Effector CD8-positive, alpha-beta T cell (primary cell): ENCODE data around the gene CA11.
"Not testable (repeated sequence)": the region's sequence is repeated elsewhere in the genome, so short reads cannot be mapped to it uniquely, and the experiment has no call there.

Source experiments
- DNase-seq: peaks from one replicate; lab custom pipeline; 2025; lab: John Stamatoyannopoulos, UW

Gene CA11

DNA sequence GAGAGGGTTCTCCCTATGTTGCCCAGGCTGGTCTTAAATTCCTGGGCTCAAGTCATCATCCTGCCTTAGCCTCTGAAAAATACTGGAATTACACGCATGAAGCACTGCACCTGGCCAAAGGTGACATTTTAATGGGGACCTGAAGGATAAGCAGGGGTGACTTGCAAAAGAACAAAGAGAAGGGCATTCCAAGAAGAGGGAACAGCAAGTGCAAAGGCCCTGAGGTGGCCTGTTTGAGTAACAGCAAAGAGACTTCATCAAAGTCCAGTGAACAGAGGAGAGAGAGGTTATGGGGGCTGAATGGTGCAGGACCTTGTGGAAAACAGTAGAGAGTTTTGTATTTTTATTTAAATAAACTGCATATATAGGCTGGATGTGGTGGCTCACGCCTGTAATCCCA is 4.1 kb downstream of the CA11 start:
- no peak for DNase-seq

DNA sequence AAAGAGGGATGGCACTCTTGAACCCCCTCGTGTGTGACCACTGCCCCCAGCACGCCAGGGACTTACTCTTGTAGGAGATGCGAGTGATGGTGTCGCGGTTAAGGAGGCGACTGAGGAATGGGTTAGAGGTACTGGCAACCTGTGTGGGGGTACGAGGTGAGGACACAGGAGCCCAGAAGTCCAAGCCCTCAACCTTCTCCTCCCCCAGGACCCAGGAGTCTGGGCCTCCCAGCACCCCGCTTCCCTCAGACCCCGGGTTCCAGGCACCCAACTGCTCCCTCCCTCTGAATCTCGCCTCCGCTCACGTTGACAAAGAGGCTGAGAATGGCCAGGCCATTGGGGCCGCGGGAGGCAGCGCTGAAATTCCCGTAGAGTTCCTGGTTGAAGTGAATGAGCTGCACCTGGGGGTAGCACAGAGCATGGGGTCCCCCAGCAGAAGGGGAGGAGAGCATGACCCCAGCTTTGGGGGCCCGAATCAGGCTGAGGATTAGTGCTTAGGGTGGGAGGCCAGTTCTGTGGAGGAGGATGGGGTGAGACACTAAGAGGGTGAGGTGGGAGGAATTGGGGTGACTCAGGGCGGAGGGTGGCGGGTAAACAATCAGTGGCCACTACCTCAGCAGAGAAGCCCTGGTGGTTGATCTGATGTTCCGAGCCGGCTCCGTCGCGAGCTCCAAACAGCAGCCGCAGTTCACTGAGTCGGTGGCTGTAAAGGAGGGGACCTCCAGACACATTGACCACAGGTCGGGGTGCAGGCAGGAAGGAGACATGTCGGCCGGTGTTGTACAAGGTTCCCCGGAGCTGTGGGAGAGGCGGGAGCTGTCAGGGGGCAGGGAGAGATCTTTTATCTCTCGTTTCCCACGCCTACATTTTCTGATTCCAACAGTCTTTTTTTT is 6.3 kb downstream of the CA11 start:
- DNase-seq: no peak

DNA sequence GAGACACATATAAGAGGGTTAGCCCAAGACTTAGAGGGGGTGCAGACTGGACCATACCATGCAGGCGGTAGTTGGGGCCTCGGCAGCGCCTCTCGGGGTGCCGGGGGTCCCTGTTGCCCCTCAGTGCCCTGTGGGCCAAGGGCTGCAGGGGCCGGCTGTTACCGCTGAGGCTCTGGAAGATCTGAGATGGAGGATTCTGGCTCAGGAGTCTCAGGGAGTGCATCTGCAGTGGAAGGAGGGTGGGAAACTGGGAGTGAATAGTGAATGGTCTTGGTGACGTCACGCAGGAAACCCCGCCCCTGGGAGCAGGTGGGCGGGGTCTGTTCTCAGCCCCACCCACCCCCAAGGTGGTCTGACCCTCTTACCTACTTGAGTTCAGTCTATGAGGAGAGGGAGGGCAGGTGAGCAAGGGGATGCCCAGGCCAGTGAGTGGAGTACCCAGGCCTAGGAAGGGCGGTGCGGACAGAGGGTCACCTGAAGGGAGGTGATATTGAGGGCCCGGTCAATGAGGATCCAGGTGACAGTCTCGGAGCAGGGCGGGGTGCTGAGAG is 7.1 kb downstream of the CA11 start:
- no peak for DNase-seq

DNA sequence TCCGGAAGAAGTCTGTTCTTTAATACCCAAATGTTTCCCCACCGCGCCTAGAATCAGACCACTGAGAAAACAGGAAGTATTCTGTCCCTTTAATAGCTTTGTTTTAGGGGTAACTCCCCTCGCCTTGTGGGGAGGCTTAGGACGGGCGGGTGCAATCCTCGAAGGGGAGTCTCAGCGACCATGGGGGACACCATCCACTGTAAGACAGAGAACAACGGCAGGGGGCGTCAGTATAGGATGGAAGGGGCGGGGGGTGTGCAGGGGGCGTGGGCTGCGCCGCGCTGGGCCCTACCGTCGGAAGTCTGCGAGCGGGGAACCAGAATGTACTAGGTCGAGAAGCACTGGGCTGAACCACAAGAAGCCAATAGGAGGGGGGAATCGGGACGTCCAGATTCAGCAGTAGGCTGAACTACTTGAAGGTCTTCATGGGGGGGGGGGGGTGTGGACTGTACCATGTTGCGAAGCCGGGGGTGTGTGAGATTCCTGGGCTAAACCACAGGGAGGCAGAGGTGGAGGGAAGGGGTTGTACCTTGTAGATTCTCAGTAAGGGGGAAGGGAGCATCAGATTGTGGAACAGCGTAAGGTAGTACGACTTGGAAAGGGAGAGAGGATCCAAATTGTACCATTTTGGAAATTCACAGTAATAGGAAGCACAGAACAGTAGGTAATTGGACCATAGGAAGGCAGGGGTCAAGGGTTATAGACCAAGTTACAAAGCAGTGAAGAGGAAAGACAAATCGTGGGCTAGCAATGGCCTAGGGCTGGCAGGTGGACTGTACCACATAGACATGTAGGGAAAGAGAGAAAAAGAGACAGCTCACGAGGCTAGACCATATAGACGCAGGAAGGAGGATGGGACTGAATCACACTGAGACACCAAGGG is 7.8 kb downstream of the CA11 start:
- DNase-seq: peak; percentile 83

DNA sequence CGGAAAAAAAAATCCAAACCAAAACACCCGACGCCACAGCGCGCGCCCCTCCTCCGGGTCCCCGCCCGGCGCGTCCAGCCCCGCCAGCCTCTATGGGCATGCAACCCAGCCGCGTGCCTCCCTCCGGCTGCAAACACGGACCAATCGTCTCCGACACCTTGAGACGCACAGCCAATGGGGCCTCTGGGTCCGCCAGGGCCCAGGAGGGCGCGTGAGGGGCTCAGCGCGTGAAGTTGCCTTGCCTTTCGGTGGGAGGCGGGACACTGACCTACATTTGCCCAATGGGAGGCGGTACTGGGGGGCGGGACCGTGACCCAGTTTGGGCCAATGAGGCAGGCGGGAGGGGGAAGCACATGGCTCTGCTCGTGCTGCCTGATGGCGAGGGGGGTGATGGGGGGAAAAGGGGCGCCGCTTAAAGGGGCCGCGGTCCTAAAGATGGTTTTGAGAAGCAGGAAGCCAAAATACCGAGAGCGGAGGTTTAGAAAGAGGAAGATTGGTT is 8.5 kb downstream of the CA11 start:
- DNase-seq: peak; percentile 99

DNA sequence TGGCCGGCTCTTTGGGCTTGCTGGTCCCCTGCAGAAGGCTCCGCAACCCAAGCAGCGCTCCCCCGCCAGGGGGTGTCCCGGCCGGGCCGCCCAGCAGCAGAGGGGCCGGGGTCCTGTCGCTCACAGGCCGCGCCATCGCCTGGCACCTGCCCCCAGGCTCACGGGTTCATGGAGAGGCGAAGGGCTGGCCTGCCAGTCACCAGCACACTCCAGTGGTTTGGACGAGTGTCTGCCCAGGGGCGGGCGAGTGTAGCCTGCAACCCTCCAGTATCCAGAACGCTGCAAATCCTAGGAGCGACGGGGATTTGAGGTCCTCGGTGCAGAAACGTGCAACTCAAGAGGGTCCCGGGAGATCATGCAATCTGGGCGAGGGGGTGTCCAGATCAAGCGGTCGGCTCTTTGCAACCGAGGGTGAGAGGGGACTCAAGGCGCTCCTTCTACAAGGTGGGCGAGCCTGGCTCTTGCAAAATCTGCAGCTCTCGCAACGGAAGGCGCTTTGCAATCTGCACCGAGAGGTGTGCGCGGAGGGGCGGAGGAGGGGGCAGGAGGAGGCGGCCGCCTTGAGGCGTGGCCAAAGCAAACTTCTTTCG is 9.0 kb downstream of the CA11 start, which contains the start of gene DBP:
Gene DBP (minus strand): TSS at position 521 of the 590 bp plus-strand sequence. CDS start 385 bp downstream, at position 136.
- no peak for DNase-seq

DNA sequence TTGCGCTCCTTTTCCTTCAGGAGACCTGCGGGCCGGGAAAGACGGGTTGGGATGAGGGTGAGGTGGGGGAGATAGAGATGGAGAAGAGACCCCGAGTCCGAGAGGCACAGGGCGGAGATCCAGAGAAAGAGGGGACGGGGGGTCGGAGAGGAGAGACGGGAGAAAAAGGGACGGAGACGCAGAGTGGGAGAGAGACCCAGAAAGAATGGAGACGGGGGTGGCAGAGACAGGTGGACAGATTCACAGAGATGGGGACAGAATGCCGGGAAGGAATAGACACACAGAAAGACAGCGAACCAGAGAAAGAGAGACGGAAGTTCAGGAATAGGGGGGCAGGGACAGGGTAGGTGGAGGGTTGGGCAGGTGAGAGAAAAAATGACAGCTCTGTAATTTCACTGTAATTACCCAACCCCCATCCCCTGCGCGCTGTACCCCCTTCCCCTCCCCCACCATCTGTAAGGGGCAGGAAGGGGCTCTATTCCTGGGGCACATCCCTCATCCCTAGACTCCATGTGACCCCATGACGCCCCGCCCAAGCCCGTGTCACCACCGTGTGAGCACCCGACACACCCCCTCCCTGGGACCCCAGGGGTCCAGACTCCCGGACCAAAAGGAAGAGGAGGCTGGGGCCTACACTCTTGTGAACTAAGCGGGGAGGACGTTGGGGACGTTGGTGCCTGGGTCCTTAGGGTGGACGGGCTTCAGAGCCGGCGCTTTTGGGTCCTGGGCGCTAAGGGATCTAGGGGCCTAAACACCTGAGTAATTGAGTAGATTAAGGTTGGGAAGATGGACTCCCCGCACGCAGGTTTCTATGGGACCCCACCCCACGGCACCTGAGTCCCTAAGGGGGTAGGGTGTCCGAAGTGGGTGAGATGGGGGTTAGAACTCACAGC is 9.8 kb downstream of the CA11 start:
- peak; percentile 30 for DNase-seq

DNA sequence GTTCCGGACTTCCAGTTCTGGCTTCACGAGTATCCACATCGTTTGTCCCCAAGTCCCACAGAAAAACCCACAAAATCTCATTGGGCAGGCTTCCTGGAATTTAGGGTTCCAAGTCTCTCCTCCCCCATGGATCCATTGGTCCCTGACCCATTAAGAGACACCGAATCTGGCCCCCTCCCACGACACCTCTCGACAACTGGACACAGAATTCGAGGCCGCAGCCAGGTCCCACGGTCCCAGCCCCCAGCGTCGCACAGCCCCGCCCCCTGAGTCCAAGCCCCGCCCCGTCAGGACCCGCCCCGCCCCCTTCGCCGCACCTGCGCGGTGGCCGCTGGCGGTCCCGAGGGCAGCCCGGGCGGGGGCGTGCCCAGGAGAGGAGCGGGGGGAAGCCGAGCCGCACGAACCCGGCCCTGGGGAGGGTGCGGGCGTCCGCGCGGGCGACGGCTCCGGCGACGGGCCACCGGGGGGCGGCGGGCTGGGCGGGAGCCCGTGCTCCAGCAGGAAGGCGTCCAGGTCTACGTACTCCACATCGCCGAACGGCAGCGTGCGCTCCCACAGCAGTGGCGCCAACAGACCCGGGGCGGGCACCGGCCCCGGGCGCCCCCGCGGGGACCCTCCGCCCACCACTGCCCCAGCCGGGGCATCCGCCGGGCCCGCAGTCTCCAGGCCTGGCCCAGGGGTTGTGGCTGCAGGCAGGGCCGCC is 10.6 kb downstream of the CA11 start:
- DNase-seq: peak; percentile 70

DNA sequence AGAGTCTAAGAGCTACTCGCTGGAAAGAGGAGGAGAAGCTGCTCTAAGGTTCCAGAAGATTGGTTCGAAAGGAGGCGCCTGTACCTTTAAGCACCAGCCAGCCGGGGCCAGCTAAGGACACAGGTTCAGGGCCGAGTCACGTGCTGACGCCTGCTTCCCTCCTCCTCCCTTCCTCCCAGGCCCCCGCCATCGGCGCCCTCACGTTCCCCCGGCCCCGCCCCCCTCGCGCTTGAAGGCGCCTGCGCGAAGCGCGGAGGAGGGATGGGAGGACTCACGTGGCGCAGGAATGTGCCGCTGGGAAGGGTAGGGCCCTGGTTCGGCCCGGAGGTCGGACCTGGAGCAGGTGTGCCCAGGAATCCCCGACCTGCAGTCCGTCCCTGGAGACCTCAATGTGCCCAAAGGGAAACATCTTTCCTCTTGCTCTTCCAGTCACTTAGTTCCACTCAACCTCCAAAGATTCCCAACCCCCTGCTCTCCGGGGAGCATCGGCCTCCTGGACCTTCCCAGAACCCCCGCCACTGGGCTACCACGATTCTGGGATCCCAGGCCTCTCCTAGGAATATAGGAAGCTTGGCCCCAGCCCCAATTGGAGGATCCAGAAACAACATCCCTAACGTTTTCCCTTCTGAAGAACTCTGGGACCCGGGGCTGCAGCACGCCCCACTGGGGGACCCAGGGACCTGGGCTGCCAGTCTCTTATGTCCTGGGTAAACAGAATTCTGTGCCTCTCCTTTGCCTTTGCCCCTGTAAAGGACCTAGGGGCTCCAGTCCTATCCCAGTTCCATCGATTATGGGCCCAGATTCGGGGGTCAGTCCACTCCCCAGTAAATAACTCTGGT is 11.3 kb downstream of the CA11 start:
- DNase-seq: peak; percentile 89

DNA sequence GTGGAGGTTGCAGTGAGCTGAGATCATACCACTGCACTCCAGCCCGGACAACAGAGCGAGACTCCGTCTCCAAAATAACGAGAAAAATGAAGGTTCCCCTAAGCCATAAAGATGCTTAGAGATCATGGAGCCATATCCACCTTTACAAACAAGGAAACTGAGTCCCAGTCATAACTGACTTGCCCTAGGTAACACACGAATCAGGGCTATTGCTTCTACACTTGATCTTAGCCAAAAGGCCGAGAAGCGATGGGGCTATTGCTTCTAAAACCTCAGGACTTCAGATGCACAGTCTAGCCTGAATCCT is 12.0 kb downstream of the CA11 start:
- DNase-seq: no peak

DNA sequence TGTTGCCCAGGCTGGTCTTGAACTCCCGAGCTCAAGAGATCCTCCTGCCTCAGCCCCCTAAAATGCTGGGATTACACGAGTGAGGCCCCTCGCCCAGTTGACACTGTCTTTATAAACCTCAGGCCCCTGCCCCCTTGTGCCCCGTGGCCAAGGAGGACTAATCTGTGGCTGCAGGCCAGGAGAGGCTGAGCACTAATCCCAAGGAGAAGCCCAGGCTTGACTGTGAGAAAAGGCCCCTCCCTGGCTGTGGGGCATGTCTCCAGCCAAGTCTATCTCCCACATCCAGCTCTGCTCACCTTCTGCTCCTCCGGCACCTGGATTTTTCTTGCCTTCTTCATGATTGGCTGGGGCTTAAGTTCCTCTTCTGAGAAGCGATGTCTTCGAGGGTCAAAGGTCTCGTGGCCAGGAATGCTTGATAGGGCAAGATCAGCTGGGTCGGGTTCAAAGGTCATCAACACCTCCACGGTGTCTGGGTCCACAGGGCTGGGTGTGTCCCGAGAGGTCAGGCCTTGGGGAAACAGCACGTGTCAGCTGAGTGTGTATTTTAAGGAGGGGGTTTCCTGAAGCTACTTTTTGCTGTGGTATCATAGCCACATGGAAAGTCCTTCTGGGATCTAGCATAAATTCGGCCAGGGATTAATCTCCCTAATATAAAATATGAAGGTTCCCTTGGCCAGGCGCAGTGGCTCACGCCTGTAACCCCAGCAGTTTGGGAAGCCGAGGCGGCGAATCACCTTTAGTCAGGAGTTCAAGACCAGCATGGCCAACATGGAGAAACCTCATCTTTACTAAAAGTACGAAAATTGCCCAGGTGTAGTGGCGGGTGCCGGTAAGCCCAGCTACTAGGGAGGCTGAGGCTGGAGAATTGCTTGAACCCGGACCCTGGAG is 12.6 kb downstream of the CA11 start:
- no peak for DNase-seq

DNA sequence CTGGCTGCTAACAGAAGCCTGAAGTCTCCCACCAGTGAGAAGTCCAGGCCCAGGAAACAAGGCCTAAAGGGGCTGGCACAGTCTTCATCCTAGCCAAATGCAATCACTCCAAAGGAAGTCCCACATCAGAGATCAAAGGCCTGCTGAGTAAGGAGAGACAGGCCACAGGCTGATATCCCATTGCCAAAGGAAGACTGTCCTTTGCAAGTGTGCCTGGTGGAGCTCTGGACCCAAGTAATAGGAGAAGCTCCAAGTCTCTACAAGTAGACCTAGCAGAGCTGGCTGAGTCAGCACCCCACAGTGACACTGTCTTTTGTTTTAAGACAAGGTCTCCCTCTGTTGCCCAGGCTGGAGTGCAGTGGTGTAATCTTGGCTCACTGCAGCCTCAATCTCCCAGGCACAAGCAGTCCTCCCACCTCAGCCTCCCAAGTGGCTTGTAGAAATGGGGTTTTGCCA is 13.3 kb downstream of the CA11 start:
- no peak for DNase-seq

DNA sequence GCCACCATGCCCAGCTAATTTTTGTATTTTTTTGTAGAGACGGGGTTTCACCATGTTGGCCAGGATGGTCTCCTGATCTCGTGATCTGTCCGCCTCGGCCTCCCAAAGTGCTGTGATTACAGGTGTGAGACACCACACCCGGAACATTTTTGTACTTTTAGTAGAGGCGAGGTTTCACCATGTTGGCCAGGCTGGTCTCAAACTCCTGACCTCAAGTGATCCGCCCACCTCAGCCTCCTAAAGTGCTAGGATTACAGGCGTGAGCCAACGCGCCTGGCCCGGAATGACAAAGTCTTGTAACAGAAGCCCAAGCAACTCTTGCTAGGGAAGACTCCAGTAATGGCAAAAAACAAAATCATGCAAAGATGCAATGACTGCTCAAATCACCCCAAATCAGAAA is 13.7 kb downstream of the CA11 start:
- not testable (repeated sequence) for DNase-seq

DNA sequence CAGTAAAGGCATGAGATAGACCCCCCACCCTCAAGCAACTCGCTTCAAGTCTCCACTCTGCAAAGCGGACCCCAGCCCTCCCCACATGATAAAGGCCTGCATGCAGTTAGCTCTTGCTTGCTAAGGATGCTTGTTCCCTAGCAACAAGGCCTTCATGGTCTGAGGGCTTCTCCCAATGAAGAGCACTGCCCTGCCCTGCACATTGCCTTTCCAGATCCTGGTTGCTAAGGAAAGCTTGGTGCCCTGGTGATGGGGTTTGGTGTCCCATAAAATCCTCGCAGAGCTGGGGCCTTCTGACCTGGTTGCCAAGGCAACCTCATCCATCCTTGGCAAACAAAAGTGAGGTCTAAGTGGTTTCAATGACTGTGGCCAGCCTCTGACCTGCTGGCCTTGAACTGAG is 14.8 kb downstream of the CA11 start:
- DNase-seq: no peak

DNA sequence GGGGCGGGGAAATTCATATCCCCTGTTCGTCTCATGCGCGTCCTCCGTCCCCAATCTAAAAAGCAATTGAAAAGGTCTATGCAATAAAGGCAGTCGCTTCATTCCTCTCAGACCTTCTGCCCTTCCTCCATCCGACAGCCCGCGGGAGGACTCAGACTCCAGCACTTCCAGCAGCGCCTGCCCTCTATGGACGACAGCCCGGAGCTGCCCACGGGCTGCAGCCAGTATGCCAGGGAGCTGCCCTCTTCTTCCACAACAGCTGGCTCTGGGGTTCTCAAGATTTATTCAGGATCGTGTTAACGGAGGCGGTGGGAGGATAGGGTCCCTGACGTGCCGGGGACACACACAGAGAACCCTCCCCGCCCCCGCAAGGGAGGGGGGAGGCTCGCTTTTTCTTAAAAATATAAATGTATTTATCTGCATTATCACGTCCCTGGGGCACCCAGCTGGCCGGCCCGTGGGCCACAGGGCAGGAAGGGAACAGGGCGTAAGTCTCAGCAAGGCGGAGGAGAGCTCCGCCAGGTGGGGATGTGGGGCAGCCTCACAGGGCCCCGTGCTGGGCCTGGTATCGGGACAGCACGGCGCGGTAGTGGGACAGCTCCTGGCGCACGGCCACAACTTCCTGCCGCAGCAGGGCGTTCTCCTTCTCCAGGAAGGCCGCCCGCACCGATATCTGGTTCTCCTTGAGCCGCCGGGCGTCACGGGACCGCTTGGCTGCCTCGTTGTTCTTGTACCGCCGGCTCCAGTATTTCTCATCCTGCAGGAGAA is 15.5 kb downstream of the CA11 start:
- DNase-seq: no peak

DNA sequence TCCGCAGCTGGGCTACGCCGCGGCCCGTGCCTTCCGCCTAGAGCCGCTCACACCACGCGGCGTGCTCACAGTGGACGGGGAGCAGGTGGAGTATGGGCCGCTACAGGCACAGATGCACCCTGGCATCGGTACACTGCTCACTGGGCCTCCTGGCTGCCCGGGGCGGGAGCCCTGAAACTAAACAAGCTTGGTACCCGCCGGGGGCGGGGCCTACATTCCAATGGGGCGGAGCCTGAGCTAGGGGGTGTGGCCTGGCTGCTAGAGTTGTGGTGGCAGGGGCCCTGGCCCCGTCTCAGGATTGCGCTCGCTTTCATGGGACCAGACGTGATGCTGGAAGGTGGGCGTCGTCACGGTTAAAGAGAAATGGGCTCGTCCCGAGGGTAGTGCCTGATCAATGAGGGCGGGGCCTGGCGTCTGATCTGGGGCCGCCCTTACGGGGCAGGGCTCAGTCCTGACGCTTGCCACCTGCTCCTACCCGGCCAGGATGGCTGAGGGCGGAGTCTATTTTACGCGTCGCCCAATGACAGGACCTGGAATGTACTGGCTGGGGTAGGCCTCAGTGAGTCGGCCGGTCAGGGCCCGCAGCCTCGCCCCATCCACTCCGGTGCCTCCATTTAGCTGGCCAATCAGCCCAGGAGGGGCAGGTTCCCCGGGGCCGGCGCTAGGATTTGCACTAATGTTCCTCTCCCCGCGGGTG is 16.2 kb downstream of the CA11 start:
- peak; percentile 17 for DNase-seq

DNA sequence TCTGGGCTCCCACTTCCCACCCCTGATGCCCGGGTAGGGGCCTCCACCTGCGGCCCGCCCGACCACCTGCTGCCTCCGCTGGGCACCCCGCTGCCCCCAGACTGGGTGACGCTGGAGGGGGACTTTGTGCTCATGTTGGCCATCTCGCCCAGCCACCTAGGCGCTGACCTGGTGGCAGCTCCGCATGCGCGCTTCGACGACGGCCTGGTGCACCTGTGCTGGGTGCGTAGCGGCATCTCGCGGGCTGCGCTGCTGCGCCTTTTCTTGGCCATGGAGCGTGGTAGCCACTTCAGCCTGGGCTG is 16.7 kb downstream of the CA11 start:
- no peak for DNase-seq
